Measurements from ENCODE around the gene COLEC12. TPM values are rescaled to one million over a fixed set of nuclear protein-coding genes. Genes with fewer than 3 reads are reported as not detected.

COLEC12 gene
- total RNA-seq, 2 experiments from 2014 or later: not detected

GRCh38 chr18:527146-527545 is 26.6 kb upstream of the COLEC12 start:
- H3K4me3 ChIP-seq (ENCODE audit: low read length): no peak overlapping the region
- H3K4me3 Mint-ChIP-seq: no peak overlapping the region
- no peaks in the 10 kb centered on the region for H3K36me3 Mint-ChIP-seq (ENCODE audit: low read depth)
- H3K27me3 ChIP-seq (ENCODE audit: control insufficient read depth in 1 of 2, insufficient read depth in 2 of 2, low read length in 2 of 2): no peaks in the 10 kb centered on the region
- no peaks in the 10 kb centered on the region for H3K9me3 Mint-ChIP-seq
- no peaks in the 10 kb centered on the region for H3K4me1 ChIP-seq (ENCODE audit: insufficient read depth, low read length)
- ChIA-PET CTCF (no interaction called here), POLR2A (no interaction called here)
- no peak for DNase-seq
- H3K27me3 Mint-ChIP-seq: peaks cover 14% of the 10 kb centered on the region
- no peak overlapping the region for H3K27ac Mint-ChIP-seq
- TF ChIP-seq CTCF (IDR thresholded peaks at IDR 0.05): no peak
- H3K36me3 ChIP-seq (ENCODE audit: insufficient read depth, low read length): no peaks in the 10 kb centered on the region
- intact Hi-C loops (cut with DNase I, micrococcal nuclease): no loop called here
- H3K4me1 Mint-ChIP-seq (ENCODE audit: low read depth): no peaks in the 10 kb centered on the region
- H3K9me3 ChIP-seq (ENCODE audit: control insufficient read depth in 1 of 2, insufficient read depth in 1 of 2, low read length in 2 of 2): no peaks in the 10 kb centered on the region
- H3K27ac ChIP-seq (ENCODE audit: low read depth in 1 of 2, low read length in 2 of 2): no peak overlapping the region
- no peak for ATAC-seq (ENCODE audit: poor library complexity)

GRCh38 chr18:526681-527080 is 26.2 kb upstream of the COLEC12 start:
- intact Hi-C loops (cut with DNase I, micrococcal nuclease): no loop called here
- Mint-ChIP-seq H3K4me3 (no peak overlapping the region), H3K36me3 (ENCODE audit: low read depth) (no peaks in the 10 kb centered on the region), H3K4me1 (ENCODE audit: low read depth) (no peaks in the 10 kb centered on the region), H3K9me3 (no peaks in the 10 kb centered on the region), H3K27ac (no peak overlapping the region), H3K27me3 (peaks cover 11% of the 10 kb centered on the region)
- ChIA-PET CTCF (no interaction called here), POLR2A (no interaction called here)
- Histone ChIP-seq H3K27ac (ENCODE audit: low read depth in 1 of 2, low read length in 2 of 2) (no peak overlapping the region), H3K27me3 (ENCODE audit: control insufficient read depth in 1 of 2, insufficient read depth in 2 of 2, low read length in 2 of 2) (no peaks in the 10 kb centered on the region), H3K4me3 (ENCODE audit: low read length) (no peak overlapping the region), H3K36me3 (ENCODE audit: insufficient read depth, low read length) (no peaks in the 10 kb centered on the region), H3K9me3 (ENCODE audit: control insufficient read depth in 1 of 2, insufficient read depth in 1 of 2, low read length in 2 of 2) (no peaks in the 10 kb centered on the region), H3K4me1 (ENCODE audit: insufficient read depth, low read length) (no peaks in the 10 kb centered on the region)
- no peak for TF ChIP-seq CTCF (IDR thresholded peaks at IDR 0.05)
- ATAC-seq (ENCODE audit: poor library complexity): no peak
- DNase-seq: no peak

GRCh38 chr18:525036-525797 is 24.7 kb upstream of the COLEC12 start:
- no peak for ATAC-seq (ENCODE audit: poor library complexity)

More at GRCh38 chr18:525036-525797, 24.7 kb upstream of the COLEC12 start:
- H3K4me3 Mint-ChIP-seq: no peak overlapping the region
- H3K4me1 Mint-ChIP-seq (ENCODE audit: low read depth): no peaks in the 10 kb centered on the region
- H3K27ac Mint-ChIP-seq: no peak overlapping the region
- intact Hi-C loops (cut with DNase I, micrococcal nuclease): no loop called here
- Histone ChIP-seq H3K9me3 (ENCODE audit: control insufficient read depth in 1 of 2, insufficient read depth in 1 of 2, low read length in 2 of 2) (no peaks in the 10 kb centered on the region), H3K4me1 (ENCODE audit: insufficient read depth, low read length) (no peaks in the 10 kb centered on the region), H3K4me3 (ENCODE audit: low read length) (no peak overlapping the region), H3K36me3 (ENCODE audit: insufficient read depth, low read length) (no peaks in the 10 kb centered on the region), H3K27me3 (ENCODE audit: control insufficient read depth in 1 of 2, insufficient read depth in 2 of 2, low read length in 2 of 2) (no peaks in the 10 kb centered on the region), H3K27ac (ENCODE audit: low read depth in 1 of 2, low read length in 2 of 2) (no peak overlapping the region)
- CTCF ChIA-PET: no interaction called here
- no peak for TF ChIP-seq CTCF (IDR thresholded peaks at IDR 0.05)
- no peak for DNase-seq
- H3K27me3 Mint-ChIP-seq: peaks cover 11% of the 10 kb centered on the region
- no peaks in the 10 kb centered on the region for H3K36me3 Mint-ChIP-seq (ENCODE audit: low read depth)
- POLR2A ChIA-PET: no interaction called here
- no peaks in the 10 kb centered on the region for H3K9me3 Mint-ChIP-seq

Data from CD4-positive, alpha-beta T cell (primary cell).